HG03342 (cell line): ENCODE results near the gene CSNK1D.
A peak's percentile ranks its signal among the peaks of the same experiment; 100 is the strongest.

Experiments used
- ATAC-seq: cut with Tn5 transposase; IDR thresholded peaks from one replicate; pipeline ENCODE4 v1.9.1; 2021; ENCODE audit warnings: mild to moderate bottlenecking, moderate library complexity; ENCODE audit not compliant: unreplicated experiment

CSNK1D gene

DNA sequence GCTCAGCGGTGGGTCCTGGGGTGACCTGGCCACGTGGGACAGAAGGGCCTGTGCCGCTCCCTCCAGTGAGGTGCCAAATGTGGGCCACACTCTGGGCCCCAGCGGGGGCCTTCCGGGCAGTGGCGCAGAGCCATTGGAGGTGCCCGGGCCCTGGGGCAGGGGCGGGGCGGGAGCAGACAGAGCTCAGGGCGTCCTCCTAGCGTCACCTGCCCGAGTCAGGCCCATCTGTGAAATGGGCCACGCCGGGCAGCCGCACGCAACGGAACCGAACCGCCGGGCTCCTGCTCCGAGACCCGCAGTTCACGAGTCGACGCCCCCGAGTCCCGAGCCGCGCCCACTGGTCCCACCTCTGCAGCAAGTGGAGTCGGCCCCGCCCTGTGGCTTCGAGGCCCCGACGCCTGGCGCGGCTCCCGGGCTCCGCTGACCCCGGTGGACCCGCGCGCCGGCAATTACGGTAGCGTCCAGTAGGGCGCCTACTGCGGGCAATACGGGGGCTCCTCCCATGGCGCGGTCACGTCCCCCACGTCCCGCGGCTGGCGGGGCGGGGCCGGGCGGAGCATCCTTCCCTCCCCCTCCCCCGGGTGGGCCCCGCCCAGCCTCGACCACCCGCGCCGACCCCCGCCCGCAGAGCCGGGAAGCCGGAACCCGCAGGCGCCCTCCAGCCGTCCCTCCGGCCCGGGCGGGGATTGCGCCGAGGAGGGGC, 42.7 kb downstream of the CSNK1D start:
- ATAC-seq = no peak

DNA sequence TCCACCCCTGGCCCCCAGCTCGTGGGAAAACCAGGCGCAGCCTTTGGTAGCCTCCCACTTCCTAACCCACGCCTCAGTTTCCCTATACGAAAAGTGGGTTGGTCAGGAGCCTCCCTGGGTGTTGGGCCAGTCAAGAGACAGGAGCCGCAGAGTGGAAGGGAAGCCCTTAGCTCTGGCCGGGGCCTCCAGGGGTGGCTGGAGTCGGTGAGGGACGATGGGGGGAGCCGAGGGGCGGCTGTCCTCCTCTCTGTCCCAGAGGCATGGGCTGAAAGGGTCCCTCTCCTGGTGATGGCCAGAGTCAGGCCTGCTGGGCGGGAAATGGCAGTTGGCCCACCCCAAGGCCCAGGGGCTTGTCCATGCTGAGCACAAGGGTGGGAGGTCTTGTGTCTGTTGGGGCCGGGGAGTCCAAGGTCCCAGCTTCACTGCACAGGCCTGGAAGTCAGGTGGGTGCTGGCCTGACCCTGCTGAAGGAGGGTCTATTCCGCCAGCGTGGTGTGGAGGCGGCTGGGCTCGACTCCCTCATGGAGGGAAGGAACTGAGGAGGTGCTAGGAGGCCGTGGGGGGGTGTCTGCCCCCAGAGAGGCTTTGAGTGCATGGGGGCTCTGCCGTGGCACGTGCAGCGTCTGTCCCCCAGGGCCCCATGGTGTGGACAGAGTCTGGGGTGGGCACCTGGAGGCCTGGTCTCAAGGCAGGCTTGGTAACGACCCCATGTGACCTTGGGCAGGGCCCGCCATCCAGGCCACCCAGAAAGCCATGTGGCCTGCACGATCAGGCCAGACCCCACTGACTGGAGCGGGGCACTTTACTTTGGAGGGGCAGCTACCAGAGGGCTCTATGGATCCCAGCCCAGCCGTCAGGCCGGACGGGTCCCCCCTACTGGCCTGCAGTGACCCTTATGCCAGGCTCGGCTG, 43.5 kb downstream of the CSNK1D start:
- ATAC-seq = no peak

DNA sequence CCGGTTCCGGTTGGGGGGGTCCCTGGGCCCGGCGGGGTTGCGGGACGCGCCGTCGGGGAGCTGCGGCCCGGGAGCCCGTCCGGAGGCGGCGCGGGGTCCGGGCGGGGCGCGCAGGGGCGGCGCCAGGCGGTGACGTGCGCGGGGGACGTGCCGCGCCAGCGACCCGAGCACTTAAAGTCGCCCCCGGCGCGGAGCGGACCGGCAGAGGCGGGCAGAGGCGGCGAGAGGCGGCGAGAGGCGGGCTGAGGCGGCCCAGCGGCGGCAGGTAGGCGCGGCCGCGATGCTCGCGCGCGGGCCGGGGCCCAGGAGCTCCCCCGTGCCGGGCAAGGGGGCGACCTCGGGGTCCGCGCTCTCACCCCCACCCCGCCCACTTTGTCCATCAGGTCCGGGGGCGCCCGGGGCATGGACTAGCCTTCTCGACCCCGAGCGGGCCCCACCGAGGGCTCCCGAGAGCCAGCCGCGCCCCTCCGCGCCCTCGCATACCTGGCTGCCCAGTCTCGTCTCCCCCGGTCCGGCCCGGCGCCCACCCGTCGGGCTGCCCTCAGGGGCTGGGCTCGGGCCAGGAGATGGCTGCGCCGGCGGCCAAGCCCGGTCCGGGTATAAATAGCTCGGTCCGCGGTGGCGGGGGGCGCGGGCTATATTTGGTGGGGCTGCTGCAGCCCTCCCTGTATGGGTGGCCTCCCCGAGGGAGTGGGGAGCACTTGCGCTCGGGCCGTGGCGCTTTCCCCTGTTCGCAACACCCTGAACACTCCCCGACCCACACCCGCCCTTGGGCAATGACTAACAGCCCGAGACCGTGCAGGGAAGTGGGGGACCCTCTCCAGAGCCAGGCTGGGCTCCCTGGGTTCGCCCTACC, 44.4 kb downstream of the CSNK1D start, which contains the start of gene SLC16A3:
TSS of gene SLC16A3 (plus strand) at position 201 of the 856 bp plus-strand sequence. CDS start 6,967 bp downstream, outside the sequence.
- peak; percentile 39 for ATAC-seq

- peak; percentile 29 for ATAC-seq
Measured at GRCh38 chr17:82228278-82228841, 45.1 kb downstream of the CSNK1D start.

- no peak for ATAC-seq
Measured at GRCh38 chr17:82227629-82228277, 45.7 kb downstream of the CSNK1D start.

DNA sequence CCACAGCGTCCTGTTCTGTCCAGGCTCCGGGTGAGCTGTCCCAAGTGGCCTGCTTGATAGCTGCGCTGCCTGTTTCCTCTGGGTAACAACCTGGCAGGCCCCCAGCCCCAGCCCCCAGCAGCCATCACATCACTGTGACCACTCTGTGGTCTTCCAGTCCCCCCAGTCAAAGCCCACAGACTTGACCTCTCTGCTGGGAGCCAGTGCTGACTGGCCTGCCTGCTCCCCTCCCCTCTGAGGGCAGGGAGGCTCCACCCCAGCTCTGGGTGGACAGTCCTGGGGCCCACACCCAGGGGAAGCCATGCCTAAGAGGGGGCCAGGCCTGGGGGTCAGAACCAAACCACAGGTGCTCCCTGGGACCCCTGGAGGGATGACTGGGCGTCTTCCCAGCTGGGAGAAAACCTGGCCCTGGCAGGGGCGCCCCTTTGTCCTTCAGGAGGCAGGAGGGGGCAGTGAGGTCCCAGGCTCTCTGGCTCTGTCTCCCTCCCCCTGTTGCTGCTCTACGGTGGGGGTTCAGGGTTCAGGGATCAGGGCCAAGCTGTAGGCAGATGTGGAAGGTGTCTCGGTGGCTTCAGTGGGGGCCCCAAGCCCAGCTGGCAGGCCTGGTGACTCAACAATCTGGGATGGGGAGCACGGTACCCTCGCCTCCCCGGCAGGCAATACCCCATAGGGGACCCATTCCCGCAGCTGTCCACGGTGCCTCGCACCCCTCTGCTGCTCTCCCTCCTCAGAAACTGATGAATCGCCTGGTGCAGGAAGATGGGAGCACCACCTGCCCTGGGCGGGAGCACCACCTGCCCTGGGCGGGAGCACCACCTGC, 46.5 kb downstream of the CSNK1D start:
- ATAC-seq = no peak

GRCh38 chr17:82226146-82226808, 47.2 kb downstream of the CSNK1D start:
- ATAC-seq = no peak

DNA sequence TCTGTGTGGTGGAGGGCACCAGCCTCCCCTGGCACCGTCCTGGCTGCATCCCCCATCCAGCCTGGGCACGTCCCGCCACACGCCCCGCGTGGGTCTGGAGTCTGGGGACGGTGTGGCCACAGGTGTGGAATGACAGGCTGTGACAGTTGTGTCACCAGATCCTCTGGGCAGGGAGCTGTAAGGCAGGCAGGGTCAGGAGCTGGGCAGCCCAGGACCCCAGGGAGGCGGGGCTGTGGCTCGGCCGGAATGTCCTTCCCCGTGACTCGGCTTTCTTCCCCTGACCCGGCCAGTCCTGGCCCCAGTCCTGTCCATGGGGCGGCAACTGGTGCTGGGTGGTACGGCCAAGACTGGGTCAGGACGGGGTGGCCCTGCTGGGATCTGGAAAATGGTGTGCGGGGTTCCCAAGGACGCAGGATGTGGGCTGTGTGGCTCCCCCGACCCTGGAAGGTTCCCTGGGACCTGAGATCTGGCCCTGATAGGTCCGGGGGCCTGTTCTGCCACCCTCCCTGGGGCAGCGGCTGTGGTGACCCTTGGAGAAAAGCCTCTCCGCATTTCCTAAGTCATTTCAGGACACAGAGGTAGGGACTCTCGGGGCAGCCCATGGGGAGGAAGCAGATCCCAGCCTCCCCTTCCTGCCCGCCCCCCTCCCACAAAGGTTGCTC, 48.0 kb downstream of the CSNK1D start:
- ATAC-seq = no peak

DNA sequence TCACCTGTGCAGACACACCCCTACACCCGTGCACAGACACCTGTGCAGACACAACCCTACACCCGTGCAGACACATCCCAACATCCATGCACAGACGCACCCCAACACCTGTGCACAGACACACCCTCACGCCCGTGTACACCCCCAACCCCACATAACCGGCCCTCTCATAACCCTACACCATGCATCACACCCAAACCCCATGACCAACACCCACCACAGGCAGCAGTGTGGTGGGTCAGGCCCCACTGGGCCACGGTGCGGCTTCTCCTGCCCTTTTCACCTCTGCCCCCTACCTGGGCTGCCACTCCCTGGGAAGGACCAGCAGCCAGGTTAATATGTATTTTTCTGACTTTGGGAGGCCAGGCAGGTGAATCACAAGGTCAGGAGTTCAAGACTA, 48.8 kb downstream of the CSNK1D start:
- no peak for ATAC-seq

GRCh38 chr17:82223517-82223916, 50.0 kb downstream of the CSNK1D start:
- ATAC-seq = no peak

DNA sequence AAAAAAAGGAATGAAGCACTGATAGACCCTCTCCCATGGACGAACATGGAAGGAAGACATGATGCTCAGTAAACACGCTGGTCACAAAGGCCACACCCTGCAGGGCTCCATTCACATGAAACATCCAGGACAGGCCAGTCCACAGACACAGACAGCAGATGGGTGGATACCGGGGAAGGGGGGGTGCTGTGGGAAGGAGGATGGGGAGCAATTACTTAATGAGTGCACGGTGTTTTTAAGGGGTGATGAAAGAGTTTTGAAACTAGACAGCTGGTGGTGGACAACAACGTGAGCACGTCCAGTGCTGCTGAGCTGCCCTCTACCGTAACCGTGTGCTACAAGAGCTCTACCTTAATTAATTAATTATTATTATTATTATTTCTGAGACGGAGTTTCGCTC, 50.7 kb downstream of the CSNK1D start:
- ATAC-seq = no peak

GRCh38 chr17:82221341-82221902, 52.1 kb downstream of the CSNK1D start:
- ATAC-seq = no peak

- no peak for ATAC-seq
Measured at GRCh38 chr17:82219753-82220709, 53.5 kb downstream of the CSNK1D start.

- ATAC-seq = no peak
Measured at GRCh38 chr17:82219083-82219482, 54.4 kb downstream of the CSNK1D start.

- ATAC-seq = no peak
Measured at GRCh38 chr17:82218349-82219075, 55.0 kb downstream of the CSNK1D start.

GRCh38 chr17:82217530-82218204, 55.8 kb downstream of the CSNK1D start:
- no peak for ATAC-seq
